Sigmoid colon (tissue), 4 donors: ENCODE results near the gene CRYBB1.

Source experiments
- CTCF ChIP-seq, 4 experiments: fragments of 450-650 bp in 3 of 4; fragments of 200-600 bp in 1 of 4; IDR thresholded peaks; one replicate each; pipeline ENCODE4 v1.5.1; 2016 to 2019; ENCODE audit warnings: antibody characterized with exemption in 4 of 4, mild to moderate bottlenecking in 3 of 4, moderate library complexity in 2 of 4
- EP300 ChIP-seq, 4 donors: sonication (generic); formaldehyde crosslinking; IDR thresholded peaks; one replicate each; pipeline ENCODE4 v1.6.1; 2017; ENCODE audit warnings: antibody characterized with exemption in 4 of 4
- POLR2A ChIP-seq, 2 donors: fragments of 450-650 bp; IDR thresholded peaks; one replicate each; pipeline ENCODE4 v1.6.1; 2016; ENCODE audit warnings: antibody characterized with exemption in 2 of 2, mild to moderate bottlenecking in 2 of 2, moderate library complexity in 2 of 2

- no peak for TF ChIP-seq CTCF (IDR thresholded peaks at IDR 0.05)
- TF ChIP-seq POLR2A (IDR thresholded peaks at IDR 0.05) = no peak
- no peak for TF ChIP-seq EP300 (IDR thresholded peaks at IDR 0.05)
Measured at GRCh38 chr22:26566994-26567393, 50.8 kb downstream of the CRYBB1 start.
